Skeletal muscle cell (primary cell): ENCODE results near the gene BRD1.
"Not testable (repeated sequence)": the region's sequence is repeated elsewhere in the genome, so short reads cannot be mapped to it uniquely, and the experiment has no call there.

Experiments used
- DNase-seq: peaks from one replicate; pipeline ENCODE4 v3.0.0-alpha.2; 2010; ENCODE audit warnings: low read depth
- H3K4me3 ChIP-seq: 2 replicates; pipeline ENCODE4 v1.5.1; 2011; ENCODE audit warnings: low read depth, mild to moderate bottlenecking, control low read depth, low read length, moderate library complexity

BRD1 gene

DNA sequence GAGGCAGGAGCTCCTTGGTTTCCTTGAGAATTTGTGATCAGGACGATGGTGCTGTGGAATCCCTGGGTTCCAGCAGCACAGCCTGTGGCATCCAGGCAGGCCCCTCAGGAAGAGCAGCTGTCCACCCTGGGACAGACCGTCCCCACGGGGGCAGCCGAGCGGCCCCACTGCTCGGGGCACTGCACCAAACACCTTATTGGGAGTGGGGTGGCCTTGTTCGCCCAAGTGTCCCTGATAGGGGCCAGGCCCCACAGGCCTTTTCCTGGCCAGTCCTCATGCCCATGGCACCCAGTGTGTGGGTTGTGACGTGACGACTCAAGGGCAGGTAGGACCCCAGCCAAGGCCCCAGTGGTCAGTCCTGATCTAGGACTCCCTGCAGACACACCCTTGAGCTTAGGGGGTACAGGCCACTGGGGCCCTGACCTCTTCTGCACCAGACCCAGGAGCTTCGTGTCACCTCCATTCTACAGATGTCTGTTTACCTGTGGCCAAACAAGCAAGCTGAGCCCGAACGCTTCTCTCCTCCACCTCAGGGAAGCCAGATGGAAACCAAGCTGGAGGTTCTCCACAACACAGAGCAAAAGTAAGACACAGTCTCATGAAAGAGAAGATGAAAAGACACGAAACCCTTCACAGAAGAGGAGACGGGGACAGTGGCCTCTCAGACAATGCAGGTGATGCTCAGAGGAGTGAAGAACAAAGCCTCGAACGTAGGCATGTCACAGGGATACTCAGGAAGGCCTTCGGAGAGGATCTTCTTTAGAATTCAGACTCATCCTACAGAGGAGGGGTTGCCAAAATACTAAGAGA, 1.6 kb upstream of the BRD1 start:
- no peak overlapping the region for H3K4me3 ChIP-seq
- no peak for DNase-seq

DNA sequence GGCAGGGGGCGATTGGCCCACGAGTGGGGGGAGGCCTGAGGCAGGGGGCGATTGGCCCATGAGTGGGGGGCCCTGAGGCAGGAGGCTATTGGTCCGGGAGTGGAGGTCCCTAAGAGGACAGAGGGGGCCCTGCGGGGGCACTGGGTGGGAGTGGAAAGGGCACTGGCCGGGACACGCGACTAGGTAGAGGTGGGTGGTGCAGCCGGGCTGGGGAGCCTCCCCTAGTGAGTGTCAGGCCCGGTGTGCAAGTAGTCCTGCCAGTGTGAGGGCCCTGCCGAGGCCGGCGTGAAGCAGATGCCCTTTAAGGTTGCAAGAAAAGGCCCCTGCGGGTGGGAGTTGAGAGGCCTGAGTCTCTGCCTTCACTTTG, 909 bp upstream of the BRD1 start:
- no peak for DNase-seq
- H3K4me3 ChIP-seq: no peak overlapping the region

DNA sequence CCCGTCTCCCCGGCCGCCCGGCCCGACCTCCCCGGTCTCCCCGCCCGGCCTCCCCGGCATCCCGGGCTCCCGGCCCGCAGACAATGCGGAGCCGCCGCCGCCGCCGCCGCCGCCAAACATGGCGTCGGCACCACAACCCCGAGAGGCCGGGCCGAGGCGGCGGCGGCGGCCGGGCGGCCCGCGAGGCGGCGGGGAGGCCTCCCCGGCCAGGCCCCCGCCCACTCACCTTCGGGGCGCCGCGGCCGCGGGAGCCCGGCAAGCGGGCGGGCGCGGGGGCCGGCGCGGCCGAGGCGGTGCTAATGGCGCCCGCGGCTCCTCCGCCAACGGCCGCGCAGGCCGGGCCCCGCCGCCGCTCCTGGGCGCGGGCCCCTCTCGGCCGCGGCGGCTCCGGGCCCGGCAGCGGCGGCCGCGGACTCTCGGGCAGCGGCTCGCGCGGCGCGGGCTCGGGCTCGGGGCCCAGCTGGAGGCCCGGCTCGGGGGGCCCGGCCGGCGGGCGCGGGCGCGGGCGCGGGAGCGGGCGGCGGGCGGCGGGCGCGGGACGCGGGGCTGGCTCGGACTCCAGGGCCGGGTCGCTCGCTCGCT, 311 bp downstream of the BRD1 start:
- peak overlapping the region; percentile 74 for H3K4me3 ChIP-seq
- DNase-seq: no peak

DNA sequence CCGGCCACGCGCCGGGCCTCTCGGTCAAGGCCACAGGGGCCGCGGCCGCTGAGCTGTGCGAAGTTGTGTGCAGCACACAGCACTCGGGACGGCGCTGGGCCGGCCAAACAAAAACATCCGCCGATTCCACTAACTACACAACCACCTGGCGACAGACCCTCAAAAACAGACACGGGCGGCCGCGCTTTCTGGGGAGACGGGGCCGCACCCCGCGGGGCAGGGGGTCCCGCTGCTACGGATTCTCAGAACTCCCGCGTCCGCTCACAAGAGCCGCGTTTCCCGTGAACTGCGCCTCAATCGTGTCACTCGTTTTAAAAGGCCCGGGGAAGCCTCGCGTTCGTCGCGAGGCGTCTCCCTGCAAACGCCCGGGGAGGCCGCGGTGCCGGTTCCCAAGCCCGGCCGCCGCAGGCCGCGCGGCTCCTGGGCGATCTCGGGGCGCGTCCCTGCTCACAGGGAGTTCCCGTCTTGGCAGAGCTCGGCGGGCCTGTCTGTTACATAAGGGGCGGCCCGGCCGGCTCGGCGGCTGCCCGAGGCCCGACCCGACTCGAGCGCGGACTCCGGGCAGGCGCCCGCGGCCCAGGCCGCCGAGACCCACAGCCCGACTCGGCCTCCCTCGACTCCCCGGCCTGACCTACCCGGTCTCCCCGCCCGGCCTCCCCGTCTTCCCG, 936 bp downstream of the BRD1 start:
- DNase-seq: no peak
- H3K4me3 ChIP-seq: peak overlapping the region; percentile 74

DNA sequence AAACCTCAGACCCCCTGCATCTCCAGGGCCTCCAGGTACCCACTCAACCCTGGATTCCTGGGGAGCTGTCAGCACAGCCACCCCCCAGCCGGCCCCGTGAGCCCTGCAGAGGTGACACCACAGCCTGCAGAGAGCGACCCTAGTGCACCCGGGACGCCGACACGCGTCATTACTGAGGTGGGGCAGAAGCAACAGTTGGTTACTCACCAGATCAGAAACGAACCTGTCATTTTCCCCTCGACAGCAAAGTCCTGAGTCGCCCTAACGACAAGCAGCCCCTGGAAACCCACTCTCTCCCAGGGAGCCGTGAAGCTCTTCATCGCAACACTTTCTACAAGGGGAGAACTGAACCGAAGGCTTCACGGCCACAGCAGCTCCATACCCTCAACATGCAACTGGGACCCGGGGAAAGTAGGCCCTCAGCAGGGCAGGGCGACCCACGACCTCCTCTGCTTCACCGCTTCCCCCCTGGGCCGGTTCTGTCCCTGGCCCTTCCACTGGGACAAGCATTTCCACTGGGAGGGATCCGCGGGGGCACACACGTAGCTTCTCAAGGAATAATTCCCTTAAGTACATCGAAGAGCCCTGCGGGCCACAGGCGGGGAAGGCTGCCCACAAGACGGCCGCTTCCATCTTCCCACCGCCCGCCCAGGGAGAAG, 1.6 kb downstream of the BRD1 start:
- DNase-seq: no peak
- H3K4me3 ChIP-seq: peak overlapping the region; percentile 74

DNA sequence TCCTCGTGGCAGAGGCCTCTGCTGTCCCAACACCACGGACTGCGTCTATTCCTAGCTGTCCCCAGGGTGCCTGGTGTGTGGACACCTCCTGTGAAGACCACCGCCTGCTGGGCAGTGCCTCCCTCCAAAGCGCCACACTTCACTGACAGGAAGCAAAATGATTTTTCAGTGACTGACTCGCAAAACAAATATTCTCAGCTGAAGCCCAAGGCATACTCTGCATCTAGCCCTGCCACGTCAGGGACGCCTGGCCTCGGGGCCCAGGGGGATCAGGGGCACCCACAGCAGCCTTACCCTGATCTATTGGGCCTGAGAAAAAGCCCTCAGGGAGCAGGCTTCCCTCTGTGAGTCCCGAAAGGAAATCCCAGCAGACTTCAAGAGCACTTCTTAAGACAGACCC, 2.2 kb downstream of the BRD1 start:
- no peak for DNase-seq
- peak overlapping the region; percentile 74 for H3K4me3 ChIP-seq

DNA sequence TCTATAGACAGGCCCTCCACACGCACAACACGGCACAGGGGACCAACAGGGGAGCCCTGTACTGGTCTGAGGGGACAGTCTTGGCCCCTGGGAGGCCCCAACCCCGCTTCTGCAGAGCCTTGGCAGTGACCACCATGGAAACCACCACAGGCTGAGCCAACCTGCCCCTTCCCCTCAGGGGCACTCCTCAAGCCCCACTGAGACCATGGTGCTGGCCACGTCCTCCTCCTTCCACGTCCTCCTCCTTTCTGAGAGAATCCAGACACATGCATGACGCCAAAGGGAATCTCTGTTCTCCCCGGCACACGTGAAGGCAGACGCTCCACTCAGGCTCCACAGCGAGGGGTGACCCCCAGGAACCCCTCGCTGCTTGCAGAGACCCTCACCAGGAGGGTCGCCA, 2.7 kb downstream of the BRD1 start:
- DNase-seq: no peak
- peak overlapping the region; percentile 74 for H3K4me3 ChIP-seq

DNA sequence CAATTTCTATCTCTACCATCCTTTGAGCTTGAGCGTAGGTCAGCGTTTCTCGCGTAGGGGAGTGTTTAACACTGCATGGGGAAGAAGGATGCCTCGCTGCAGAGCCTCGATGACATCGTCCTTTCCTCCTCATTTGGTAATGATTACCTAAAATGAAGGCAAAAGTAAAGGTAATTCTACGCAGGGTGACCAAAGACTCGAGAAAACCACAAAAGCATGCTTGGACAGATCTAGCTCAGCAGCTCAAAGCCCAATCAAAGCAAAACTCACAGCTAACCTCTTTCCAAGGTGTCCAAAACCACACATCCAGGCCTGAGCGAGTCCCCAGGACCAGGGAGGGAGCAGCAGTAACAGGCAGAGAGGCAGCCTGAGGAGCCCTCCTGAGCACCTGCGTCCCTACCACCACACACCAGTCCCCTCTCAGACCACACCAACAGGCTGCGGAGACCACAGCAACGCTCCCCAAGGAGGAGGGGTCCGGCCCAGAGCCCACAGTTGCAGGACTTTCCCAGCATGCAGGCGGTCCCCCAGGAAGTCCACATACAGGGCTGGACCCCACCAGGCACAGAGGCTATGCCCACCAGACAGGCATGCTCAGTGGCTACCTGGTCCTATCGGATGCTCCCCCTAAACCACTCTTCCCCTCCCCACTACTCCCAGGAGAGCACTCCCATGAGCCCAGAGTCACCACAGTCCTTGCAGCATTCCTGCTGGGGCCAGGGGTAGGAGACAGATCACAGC, 3.3 kb downstream of the BRD1 start:
- no peak overlapping the region for H3K4me3 ChIP-seq
- no peak for DNase-seq

DNA sequence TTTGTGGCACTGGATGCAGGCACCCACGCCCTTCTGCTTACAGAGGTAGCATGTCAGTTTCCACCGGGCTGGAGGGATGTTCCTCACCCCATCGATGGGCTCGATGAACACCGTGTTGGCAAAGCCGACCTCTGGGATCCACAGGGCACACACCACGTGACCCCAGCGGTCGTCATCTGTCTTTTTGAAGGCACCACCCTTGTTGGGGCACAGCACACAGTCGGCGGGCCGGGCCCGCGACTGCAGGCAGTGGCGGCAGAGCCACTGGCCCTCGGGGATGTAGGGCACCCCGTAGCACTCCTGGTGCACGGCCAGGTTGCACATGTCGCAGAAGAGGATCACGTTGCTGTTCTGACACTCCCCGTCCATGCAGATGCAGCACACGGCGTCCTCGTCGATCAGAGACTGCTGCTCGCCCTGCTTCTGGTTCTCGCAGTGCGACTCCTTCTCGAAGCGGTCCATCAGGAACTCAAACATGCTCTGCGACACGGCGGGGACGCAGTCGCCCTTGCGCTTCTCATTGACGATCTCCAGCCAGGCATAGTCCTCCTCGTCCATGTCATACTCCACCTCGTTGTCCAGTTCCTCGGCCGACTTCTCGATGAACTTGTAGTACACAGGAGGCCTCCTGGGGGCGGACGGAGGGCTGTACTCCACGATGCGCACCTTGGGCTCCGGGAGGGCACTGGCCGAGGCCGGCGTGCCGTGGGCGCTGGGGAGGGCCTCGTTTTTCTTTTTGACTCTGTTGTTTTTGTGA, 4.2 kb downstream of the BRD1 start:
- H3K4me3 ChIP-seq: no peak overlapping the region
- no peak for DNase-seq

DNA sequence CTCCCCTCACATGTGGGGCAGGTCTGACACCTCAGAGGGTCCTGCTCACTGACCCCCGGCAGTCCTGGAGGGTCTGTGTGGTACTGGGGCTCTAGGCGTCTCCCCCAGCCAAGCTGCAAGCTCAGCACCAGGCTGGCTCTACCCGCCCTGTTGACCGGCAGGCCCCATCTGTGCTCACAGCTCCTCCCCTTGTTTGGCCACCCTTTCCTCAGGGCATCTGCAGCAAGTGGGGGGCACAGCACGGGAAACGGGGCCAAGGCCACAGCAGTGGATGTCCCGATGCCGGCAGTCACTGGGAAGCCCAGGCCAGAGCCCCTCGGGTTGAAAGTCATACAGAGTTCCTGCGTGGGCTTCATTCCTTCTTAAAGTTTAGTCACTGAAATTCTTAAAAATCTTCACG, 5.9 kb downstream of the BRD1 start:
- not testable (repeated sequence) for DNase-seq, H3K4me3 ChIP-seq

DNA sequence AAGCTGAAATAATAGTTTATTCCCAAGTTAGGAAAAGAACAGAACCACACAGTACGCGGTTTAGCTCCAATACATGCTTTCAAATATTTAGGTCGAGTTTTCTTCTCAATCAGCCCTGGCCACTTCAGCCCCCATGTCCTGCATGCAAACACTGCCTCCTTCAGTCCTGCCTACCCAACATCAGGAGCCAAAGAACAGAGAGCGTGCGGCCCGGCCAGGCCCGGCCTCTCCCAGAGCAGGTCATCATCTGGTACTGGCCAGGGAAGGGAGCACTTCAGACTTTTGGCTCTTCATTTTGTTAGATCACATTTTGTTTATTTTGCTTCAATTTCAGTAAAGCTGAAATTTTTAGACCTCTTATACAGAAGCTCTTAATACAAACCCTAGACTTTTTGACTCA, 6.7 kb downstream of the BRD1 start:
- DNase-seq: no peak
- no peak overlapping the region for H3K4me3 ChIP-seq

DNA sequence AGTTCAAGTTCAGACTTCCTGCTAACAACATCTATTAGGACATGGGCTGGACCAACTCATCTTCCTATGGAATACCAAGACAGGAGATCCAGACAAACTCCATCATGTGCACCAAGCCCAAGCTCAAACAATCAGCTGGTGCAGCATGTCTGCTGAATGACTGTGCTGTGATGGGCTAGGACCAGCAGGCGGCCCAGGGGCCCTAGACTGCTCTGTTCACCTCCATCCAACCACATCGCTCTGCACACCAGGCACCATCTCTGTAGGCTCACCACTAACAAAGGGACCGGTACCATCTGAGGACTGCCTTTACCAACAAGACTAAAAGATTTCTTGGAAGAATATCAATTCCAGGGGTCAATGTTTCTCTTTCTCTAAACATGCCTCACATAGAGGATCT, 10.3 kb downstream of the BRD1 start:
- DNase-seq: no peak

DNA sequence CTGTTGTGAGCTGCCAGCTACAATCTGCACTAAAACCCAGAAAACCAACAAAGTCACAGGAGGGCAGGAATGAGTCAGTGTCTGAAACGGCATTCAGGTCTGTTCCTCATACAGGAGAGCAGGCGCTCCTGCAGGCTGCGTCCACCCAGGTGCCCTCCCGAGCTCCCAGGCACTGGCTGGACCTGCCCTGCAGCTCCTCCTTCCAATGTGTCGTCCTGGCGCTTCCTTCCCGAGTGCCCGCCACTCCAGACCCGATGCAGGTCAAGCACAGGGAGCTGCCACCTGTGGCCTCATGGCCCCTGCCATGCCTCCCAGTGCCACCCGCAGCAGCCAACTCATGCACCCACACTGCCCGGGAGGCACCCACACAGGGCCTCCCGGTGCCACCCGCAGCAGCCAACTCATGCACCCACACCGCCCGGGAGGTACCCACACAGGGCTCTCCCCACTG, 12.0 kb downstream of the BRD1 start:
- H3K4me3 ChIP-seq: no peak overlapping the region
- no peak for DNase-seq

More for the DNA sequence above, 10.3 kb downstream of the BRD1 start:
- no peak overlapping the region for H3K4me3 ChIP-seq

DNA sequence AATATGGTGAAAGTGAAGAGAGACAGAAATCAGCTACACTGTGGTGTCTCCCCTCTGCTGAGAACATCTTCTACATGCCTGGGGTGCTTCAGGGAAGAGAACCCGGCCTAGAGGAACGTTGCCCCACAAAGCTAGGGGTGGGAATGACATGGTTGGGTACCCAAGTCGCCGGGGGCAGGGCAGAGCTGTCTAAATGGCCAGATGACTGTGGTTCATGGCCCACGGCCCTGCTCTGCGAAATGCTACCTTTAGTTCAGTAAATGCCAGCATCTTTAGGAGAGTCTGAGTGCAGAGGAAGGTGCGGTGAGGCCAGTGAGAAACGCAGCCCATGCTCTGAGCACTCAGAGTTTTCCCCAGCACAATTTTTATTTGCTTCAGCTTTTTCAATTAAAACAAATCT, 12.8 kb downstream of the BRD1 start:
- no peak overlapping the region for H3K4me3 ChIP-seq
- no peak for DNase-seq

DNA sequence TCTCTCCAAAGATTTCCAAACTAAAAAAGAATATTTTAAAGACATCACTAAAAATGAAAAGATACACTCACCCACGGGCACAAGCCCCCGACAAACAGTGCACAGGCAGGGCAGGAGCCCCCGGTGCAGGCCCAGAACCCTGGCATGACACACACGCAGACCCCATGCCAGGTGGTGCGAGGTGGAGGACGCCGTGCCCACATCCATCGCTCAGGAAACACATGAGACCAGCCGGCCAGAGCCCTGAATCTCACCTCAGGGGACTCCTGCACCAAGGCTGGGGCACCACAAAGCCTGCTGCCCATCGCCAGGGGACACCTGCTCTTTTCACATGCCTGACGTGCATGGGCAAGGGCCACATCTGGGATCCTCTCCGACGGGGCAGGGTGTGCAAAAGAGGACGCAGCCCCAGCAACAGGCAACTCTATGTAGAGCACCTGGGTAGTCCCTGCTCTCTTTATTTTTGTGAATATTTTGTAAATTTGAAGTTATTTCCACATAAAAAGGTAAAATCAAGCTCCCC, 13.4 kb downstream of the BRD1 start:
- DNase-seq: no peak
- H3K4me3 ChIP-seq: no peak overlapping the region

DNA sequence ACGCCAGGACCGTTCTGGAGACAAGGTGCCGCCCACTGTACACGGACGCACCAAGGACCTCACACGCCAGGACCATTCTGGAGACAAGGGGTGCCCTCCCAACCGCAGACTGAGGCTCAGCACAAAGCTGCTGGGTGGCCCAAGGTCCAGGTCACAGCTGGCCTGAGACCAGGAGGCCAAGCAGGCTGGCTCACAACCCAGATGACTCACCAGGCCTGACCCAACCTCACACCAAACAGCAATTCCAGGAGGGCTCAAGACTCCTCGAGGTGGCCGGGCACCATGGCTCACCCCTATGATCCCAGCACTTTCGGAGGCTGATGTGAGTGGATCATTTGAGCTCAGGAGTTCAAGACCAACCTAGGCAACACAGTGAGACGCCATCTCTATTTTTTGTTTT, 14.8 kb downstream of the BRD1 start:
- no peak for DNase-seq
- H3K4me3 ChIP-seq: no peak overlapping the region

DNA sequence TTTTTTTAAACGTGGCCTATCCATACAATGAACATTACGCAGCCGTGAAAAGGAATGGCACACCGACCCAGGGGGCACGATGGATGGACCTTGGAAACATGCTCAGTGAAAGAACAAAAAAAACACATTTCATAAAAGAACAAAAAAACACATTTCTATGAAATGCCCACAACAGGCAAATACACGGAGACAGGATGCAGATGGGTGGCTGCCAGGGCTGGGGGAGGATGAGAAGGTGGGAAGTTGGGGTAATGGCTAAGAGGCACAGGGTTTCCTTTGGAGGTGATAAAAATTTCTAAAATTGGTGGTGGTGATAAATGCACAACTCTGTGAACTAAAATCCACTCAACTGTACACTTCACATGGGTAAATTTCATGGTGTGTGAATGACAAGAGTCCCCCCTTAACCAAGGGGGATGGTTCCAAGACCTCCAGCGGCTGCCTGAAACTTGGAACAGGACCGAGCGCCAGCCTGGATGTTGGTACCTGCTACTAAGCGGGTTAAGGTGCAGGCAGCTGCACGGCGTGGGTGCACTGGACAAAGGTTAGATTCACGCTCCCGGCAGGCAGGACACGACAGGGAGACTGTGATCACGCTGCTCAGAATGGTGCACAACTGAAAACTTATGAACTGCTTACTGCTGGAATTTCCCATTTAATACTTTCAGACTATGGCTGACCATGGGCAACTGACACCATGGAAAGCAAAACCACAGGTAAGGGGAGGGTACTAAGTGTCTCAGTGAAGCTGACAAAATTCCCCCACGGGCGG, 16.5 kb downstream of the BRD1 start:
- H3K4me3 ChIP-seq: no peak overlapping the region
- no peak for DNase-seq
